Colonic mucosa (tissue), 4 donors: ENCODE results near the gene NANOS1. TPM values are rescaled to one million over a fixed set of nuclear protein-coding genes. Genes with fewer than 3 reads are reported as not detected.

ENCODE experiments used
- DNase-seq: peaks from one replicate; pipeline ENCODE4 v3.0.0-alpha.2; 2020
- H3K27ac ChIP-seq: fragments of 200-600 bp; one replicate; pipeline ENCODE4 v1.8.0; 2021
- H3K27me3 ChIP-seq: fragments of 200-600 bp; one replicate; pipeline ENCODE4 v1.8.0; 2021
- H3K36me3 ChIP-seq: fragments of 200-600 bp; one replicate; pipeline ENCODE4 v1.8.0; 2021
- H3K4me1 ChIP-seq: fragments of 200-600 bp; one replicate; pipeline ENCODE4 v1.8.0; 2021; ENCODE audit warnings: mild to moderate bottlenecking
- H3K4me3 ChIP-seq: fragments of 200-600 bp; one replicate; pipeline ENCODE4 v1.8.0; 2021
- H3K9ac ChIP-seq, 2 donors: one replicate each; pipeline ENCODE4 v1.7.0; 2013; ENCODE audit warnings: control low read depth in 2 of 2, low read depth in 2 of 2, low read length in 2 of 2
- H3K9me3 ChIP-seq: fragments of 200-600 bp; one replicate; pipeline ENCODE4 v1.8.0; 2021
- intact Hi-C: fragments of 100-400 bp; cut with DNase I; formaldehyde crosslinking; loops from one replicate; pipeline ENCODE4 v1.14.1; 2022
- total RNA-seq, 2 donors: library from RNA; stranded (reverse); fragmentation: NEBNext Ultra II Directional in 1 of 2; extraction: Animal tissue kit (Norgen Biotek cat#: 25700) in 1 of 2; gene quantifications; one replicate each; pipeline ENCODE4 v1.2.1, GENCODE V29; 2021
- TF ChIP-seq, protein P1 (sequence below): fragments of 200-600 bp; IDR thresholded peaks from one replicate; pipeline ENCODE4 v1.8.0; 2022; ENCODE audit warnings: antibody characterized with exemption, mild to moderate bottlenecking
- donor health status: healthy.
- donor health status: DM: no; HTN: no; CAD: no.
- donor health status: DM: no; HTN: no; CAD: no.

The NANOS1 gene, protein sequence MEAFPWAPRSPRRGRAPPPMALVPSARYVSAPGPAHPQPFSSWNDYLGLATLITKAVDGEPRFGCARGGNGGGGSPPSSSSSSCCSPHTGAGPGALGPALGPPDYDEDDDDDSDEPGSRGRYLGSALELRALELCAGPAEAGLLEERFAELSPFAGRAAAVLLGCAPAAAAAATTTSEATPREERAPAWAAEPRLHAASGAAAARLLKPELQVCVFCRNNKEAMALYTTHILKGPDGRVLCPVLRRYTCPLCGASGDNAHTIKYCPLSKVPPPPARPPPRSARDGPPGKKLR
- under 1 TPM; 0.30 to 0.74 TPM for total RNA-seq

DNA sequence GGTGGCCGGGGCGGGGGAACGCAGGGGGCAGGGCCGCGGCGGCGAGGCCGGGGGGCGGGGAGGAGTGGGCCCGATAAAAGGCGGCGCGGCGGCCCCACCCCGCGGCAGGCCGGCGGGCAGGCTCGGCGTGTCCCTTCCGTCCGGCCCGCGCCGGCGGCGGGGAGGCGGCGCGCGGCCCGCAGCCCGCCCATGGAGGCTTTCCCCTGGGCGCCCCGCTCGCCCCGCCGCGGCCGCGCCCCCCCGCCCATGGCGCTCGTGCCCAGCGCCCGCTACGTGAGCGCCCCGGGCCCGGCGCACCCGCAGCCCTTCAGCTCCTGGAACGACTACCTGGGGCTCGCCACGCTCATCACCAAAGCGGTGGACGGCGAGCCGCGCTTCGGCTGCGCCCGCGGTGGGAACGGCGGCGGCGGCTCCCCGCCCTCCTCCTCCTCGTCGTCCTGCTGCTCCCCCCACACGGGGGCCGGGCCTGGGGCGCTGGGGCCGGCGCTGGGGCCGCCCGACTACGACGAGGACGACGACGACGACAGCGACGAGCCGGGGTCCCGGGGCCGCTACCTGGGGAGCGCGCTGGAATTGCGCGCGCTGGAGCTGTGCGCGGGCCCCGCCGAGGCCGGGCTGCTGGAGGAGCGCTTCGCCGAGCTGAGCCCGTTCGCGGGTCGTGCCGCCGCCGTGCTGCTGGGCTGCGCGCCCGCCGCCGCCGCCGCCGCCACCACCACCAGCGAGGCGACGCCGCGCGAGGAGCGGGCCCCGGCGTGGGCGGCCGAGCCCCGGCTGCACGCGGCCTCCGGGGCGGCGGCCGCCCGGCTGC is at the start of gene NANOS1:
Gene NANOS1, plus strand, starts transcription at position 102 of the 808 bp plus-strand sequence. Its CDS starts 88 bp downstream, at position 190.
- intact Hi-C loops: loop anchor here (2.0 to 5.0 kb wide), 2 partner anchors 37 to 51 kb away; partner anchors contain the start of gene EIF3A
- peak within 1 kb of the TSS; percentile 6 for H3K27ac ChIP-seq
- H3K36me3 ChIP-seq: no peaks in the 10 kb centered on the region
- H3K4me1 ChIP-seq: peaks cover 10% of the 10 kb centered on the region
- H3K4me3 ChIP-seq: peak within 1 kb of the TSS; percentile 53
- TF ChIP-seq, protein P1, sequence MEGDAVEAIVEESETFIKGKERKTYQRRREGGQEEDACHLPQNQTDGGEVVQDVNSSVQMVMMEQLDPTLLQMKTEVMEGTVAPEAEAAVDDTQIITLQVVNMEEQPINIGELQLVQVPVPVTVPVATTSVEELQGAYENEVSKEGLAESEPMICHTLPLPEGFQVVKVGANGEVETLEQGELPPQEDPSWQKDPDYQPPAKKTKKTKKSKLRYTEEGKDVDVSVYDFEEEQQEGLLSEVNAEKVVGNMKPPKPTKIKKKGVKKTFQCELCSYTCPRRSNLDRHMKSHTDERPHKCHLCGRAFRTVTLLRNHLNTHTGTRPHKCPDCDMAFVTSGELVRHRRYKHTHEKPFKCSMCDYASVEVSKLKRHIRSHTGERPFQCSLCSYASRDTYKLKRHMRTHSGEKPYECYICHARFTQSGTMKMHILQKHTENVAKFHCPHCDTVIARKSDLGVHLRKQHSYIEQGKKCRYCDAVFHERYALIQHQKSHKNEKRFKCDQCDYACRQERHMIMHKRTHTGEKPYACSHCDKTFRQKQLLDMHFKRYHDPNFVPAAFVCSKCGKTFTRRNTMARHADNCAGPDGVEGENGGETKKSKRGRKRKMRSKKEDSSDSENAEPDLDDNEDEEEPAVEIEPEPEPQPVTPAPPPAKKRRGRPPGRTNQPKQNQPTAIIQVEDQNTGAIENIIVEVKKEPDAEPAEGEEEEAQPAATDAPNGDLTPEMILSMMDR: no peak
- H3K9ac ChIP-seq: peak within 1 kb of the TSS in 1 of 2 donors; percentile 48
- H3K9me3 ChIP-seq: no peaks in the 10 kb centered on the region
- no peaks in the 10 kb centered on the region for H3K27me3 ChIP-seq
- DNase-seq: no peak

DNA sequence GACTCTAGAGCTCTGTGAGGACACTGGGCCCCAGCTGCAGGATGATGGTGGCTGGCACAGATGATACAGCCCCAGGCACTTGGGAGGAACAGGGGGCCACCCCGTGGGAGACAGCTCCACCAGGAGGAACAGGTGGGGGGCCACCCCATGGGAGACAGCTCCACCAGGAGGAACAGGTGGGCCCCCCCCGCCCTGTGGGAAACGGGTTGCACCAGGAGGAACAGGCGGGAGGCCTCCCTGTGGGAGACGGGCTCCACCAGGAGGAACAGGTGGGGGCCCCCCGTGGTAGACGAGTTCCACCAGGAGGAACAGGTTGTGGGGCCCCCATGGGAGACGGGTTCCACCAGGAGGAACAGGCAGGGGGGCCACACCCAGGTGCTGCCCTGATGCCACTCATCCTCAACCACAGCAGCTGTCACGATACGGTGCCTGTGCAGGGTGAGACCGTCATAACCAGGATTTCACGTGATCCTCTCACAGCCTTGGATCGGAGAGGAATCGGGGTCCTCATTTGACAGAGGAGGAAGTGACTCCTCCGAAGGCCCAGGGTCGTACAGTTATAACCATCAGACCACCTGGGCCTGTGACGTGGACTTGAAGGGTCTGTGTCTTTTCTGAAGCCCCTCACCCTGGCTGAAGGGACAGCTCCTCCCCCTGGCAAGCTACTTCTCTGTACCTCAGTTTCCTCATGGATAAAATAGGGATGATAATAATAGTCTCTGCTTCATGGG is 49.2 kb upstream of the NANOS1 start:
- no peak overlapping the region for H3K4me3 ChIP-seq
- TF ChIP-seq, protein P1: no peak
- DNase-seq: no peak
- H3K27me3 ChIP-seq: no peaks in the 10 kb centered on the region
- intact Hi-C loops: no loop called here
- H3K9ac ChIP-seq: no peak overlapping the region
- H3K9me3 ChIP-seq: no peaks in the 10 kb centered on the region
- no peaks in the 10 kb centered on the region for H3K36me3 ChIP-seq
- no peaks in the 10 kb centered on the region for H3K4me1 ChIP-seq
- H3K27ac ChIP-seq: no peak overlapping the region

DNA sequence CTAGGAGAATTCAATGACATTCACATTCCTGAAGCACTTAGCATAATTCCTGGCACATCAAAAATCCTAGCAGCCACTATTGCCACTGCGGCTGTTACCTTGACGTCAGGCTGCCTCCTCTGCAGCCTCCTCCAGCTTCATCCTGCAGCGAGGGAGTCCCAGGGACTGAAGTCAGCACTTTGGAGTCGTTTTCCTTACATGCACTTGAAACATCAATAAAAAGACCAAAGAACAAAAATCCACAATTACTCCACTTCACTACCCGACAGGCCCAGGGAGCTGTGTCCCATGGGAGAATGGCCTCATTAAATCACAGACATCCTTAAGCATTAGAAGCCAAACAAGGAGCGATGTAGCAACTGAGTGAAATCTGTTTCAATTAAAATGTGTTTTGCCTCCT is 48.6 kb upstream of the NANOS1 start:
- no peak overlapping the region for H3K9ac ChIP-seq
- no peaks in the 10 kb centered on the region for H3K36me3 ChIP-seq
- TF ChIP-seq, protein P1: no peak
- H3K27ac ChIP-seq: no peak overlapping the region
- no peaks in the 10 kb centered on the region for H3K9me3 ChIP-seq
- no peaks in the 10 kb centered on the region for H3K27me3 ChIP-seq
- H3K4me3 ChIP-seq: no peak overlapping the region
- DNase-seq: no peak
- H3K4me1 ChIP-seq: no peaks in the 10 kb centered on the region
- intact Hi-C loops: no loop called here

DNA sequence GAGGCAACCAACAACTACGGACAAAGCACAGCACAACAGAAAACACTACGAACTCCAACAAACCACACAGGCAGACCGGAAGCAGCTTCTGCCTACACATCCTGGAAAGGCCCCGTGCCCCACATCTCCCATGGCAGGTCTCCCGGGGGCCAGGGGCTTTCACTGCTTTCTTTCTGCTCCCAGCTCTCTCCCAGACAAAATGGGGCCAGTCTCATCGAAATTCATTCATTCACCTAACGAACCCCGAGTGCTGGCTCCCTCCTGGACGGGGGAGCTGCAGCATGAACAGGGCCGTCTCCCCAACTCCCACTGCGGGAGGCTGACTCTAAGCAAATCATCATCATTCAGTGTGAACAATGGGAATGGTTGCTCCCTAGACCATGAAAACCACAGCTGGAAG is 47.6 kb upstream of the NANOS1 start:
- TF ChIP-seq, protein P1: no peak
- intact Hi-C loops: no loop called here
- no peaks in the 10 kb centered on the region for H3K4me1 ChIP-seq
- no peaks in the 10 kb centered on the region for H3K9me3 ChIP-seq
- no peak for DNase-seq
- H3K36me3 ChIP-seq: no peaks in the 10 kb centered on the region
- no peaks in the 10 kb centered on the region for H3K27me3 ChIP-seq
- no peak overlapping the region for H3K9ac ChIP-seq
- H3K4me3 ChIP-seq: no peak overlapping the region
- H3K27ac ChIP-seq: no peak overlapping the region

DNA sequence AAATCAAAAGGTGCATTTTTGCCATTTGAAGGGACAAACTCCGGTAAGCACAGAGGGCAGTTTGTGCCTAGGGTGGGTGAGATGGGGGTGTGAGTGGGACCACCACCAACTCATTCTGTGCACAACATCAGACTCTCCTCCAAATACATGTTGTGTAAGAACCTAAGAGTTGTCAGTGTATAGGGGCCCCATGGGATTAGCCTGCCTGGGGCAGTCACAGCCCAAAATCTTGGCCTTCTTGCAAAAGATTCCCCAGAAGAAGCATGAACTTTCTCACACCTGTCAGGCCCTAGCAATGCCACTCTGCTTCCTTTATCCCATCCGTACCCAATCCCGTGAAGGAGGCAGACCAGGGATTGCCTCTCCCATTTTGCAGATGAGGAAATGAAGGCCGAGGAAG is 47.1 kb upstream of the NANOS1 start:
- intact Hi-C loops: no loop called here
- no peak for DNase-seq
- H3K4me1 ChIP-seq: no peaks in the 10 kb centered on the region
- H3K9ac ChIP-seq: no peak overlapping the region
- H3K9me3 ChIP-seq: no peaks in the 10 kb centered on the region
- TF ChIP-seq, protein P1: no peak
- H3K36me3 ChIP-seq: no peaks in the 10 kb centered on the region
- no peaks in the 10 kb centered on the region for H3K27me3 ChIP-seq
- no peak overlapping the region for H3K4me3 ChIP-seq
- no peak overlapping the region for H3K27ac ChIP-seq
